GM19463 (cell line): ENCODE results near the gene TNKS1BP1.
"Not testable (repeated sequence)": the region's sequence is repeated elsewhere in the genome, so short reads cannot be mapped to it uniquely, and the experiment has no call there.

Source experiments
- ATAC-seq: cut with Tn5 transposase; IDR thresholded peaks from one replicate; pipeline ENCODE4 v1.9.1; 2021; ENCODE audit warnings: mild to moderate bottlenecking, moderate library complexity; ENCODE audit not compliant: unreplicated experiment

Gene TNKS1BP1

GRCh38 chr11:57353852-57354251, 29.1 kb upstream of the TNKS1BP1 start:
- ATAC-seq: no peak

- ATAC-seq: no peak
These were observed 28.7 kb upstream of the TNKS1BP1 start for GRCh38 chr11:57353446-57353845.

GRCh38 chr11:57353036-57353435, 28.3 kb upstream of the TNKS1BP1 start:
- no peak for ATAC-seq

DNA sequence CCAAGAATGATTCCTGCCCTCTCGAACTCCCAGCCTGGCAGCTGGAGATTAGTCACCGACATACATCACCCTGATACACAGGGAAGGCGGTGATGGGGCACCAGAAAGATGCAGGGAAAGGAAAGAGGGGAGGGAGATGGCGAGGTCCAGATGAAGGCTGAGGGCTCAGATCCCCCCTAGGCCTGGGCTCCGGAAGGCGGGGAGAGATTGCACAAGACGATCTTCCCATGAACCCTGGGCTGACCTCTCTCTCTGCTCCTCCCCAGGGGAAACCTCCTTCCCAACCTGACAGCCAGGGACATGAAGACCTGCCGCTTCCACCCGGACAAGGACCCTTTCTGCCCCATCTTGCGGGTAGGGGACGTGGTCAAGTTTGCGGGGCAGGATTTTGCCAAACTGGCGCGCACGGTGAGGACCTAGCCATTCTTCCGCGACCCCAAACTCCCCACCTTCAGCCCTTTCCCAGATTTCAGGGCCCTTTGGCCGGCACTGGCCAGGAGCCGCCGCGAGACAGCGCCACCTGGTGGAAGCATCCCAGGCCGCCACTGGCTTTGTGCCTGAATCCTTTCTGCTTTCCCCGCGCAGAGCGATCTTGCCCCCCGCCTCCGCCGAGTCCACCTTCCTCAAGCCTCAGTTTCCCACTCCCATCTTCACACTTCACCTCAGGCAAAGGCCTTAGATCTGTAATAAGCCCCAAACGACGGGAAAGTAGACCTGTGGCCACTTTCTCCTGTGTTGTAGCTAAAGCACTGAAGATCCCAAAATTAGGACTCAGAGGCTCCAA, 24.9 kb upstream of the TNKS1BP1 start:
- no peak for ATAC-seq

DNA sequence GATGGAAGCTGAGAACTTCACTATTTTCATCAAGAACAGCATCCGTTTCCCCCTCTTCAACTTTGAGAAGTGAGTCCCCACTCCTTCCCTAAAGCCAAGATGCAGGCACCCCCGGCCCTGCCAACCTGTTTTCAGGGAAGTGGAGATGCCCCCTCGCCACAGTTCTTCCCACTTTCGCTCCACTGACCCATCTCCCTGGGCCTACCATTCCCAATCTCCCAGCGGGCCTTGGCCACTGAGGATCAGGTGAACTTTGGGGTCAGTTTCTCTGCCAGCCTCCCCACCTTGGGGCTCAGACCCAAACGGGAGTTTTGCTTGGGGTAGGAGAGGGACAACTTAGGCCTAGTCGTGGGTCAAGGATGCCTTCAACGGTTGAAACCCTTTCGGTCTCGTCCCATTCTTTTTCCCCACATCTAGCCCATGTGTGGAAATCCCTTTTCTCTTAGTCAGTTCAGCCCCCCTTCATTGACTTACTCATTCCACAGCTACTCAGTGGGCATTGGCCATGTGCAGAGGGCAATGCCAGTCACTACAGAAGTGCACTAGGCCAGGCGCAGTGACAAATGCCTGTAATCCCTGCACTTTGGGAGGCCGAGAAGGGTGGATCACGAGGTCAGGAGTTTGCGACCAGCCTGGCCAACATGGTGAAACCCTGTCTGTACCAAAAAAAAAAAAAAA, 24.0 kb upstream of the TNKS1BP1 start:
- no peak for ATAC-seq

- no peak for ATAC-seq
These were observed 23.3 kb upstream of the TNKS1BP1 start for GRCh38 chr11:57348052-57348451.

DNA sequence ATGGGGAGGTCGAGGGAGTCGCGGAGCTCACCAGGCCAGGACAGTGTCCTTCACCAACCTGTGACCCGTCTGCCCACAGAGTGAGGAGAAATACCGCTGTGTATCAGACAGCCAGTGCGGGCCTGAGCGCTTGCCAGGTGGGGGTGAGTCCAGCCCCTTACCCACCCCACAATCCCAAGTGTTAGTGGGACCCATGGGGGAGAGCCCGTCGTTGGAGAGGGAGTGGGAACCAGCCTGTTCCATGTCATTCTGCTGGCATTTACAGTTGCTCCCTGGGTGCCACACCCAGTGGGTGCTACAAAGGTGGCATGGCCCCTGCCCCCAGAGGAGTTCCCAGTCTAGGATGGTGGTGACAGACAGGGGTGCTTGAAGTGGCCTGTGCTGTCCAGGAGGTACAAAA, 22.6 kb upstream of the TNKS1BP1 start:
- no peak for ATAC-seq

- peak; percentile 76 for ATAC-seq
These were observed 20.9 kb upstream of the TNKS1BP1 start for GRCh38 chr11:57345555-57346211.

DNA sequence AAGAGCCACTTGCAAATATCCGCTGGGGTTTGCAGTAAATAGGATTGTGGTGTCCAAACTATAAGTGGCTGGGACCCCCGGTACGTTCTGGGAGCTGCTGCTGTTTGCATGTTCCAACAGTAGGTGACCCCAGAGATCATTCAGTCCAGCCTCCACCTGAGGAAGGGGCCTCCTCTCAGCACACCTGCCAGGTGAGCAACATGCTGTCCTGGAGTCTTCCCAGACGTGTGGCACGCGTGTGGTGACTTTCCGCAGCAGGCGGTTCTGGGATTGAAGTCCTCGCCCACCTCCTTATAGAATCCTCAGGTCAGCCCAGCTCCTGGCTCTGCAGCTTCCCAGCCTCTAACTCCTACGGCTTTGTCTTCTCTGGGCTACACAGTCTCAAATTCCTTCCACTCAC, 20.1 kb upstream of the TNKS1BP1 start:
- no peak for ATAC-seq

DNA sequence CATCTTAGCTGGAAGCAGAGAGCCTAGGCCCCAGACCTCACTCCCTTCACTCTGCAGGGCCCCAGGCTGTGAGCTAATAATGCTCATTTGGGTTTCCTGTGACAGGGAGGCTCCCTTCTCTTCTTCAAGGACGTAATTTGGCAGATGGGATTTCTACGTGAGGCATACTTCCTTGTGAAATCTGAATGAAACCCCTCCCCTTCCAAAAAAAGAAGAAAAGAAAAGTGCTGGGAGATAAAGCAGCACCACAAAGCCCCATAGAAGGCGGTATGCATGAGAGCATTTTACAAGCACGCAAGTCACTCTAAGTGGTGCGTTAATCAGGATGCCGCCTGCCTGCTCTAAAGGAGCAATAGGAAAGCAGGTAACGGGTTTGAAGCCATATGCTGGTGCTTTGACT, 19.1 kb upstream of the TNKS1BP1 start:
- no peak for ATAC-seq

- ATAC-seq: no peak
These were observed 17.9 kb upstream of the TNKS1BP1 start for GRCh38 chr11:57342702-57343101.

GRCh38 chr11:57341250-57341808, 16.6 kb upstream of the TNKS1BP1 start:
- ATAC-seq: no peak

GRCh38 chr11:57340039-57340615, 15.4 kb upstream of the TNKS1BP1 start:
- ATAC-seq: no peak

DNA sequence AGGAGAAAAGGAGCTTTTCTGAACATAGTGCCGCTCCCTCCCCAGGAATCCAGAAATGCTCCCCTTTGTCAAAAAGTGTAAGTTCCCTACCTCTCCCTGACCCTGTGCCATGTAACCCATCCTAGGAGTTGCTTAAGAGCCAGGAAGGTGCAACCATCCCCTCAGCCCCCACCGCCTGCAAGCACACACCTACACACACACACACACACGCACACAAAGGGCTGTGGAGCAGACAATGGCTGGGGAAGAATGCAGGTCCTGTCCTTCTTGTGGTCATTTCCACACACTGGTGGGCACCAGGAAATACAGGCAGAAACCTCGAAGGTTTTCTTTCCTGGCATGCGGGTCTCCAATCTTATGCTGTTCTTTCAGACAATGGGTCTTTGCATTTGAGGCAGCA, 14.6 kb upstream of the TNKS1BP1 start:
- no peak for ATAC-seq

DNA sequence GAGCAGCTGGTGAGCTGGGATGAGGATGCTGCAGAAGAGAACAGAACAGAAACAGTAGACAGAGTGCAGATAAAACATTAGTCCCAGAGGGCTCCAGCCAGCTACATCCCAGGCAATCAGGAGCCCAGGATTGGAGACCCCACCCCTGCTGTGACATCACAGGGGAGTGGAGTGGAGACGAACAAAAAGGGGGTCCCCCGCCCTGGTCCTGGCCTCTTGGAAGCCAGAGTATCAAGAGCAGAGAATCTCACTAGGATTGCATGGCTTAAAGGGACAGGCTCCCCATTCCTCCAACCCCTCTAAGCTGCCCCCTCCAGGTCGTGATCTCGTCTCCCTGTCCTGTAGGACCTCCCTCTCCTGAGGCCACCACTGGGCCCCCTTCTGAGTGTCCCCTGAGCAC, 13.4 kb upstream of the TNKS1BP1 start, which contains the start of gene P2RX3:
TSS of gene P2RX3 (plus strand) at position 211 of the 400 bp plus-strand sequence. CDS start 199 bp downstream, outside the sequence.
- no peak for ATAC-seq

- not testable (repeated sequence) for ATAC-seq
These were observed 12.1 kb upstream of the TNKS1BP1 start for GRCh38 chr11:57336856-57337255.

DNA sequence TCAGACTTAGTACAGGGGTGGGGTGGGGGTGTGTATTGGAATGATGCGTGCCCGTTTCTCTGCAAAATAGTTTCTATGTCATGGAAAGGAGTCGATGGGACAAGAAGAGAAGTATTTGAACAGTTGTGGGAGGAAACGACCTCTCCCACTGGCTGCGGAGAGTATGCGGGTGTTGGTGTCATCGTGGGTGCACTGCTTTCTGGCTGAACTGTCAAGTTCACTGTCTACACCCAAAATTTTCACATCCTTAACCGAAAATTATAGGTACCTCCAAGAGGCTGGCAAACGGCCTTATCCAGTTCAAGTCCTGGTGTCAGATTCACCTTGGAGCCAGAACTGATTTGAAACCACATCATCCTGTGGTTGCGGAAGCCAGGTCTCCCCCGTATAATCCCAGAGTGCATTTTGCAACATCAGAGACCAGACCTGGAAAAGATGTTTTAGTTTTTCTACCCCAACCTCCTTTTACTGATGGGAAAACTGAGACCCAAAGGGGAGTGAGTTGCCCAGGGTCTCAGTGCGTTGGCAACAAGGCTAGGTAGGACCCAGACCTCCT, 11.4 kb upstream of the TNKS1BP1 start:
- no peak for ATAC-seq

DNA sequence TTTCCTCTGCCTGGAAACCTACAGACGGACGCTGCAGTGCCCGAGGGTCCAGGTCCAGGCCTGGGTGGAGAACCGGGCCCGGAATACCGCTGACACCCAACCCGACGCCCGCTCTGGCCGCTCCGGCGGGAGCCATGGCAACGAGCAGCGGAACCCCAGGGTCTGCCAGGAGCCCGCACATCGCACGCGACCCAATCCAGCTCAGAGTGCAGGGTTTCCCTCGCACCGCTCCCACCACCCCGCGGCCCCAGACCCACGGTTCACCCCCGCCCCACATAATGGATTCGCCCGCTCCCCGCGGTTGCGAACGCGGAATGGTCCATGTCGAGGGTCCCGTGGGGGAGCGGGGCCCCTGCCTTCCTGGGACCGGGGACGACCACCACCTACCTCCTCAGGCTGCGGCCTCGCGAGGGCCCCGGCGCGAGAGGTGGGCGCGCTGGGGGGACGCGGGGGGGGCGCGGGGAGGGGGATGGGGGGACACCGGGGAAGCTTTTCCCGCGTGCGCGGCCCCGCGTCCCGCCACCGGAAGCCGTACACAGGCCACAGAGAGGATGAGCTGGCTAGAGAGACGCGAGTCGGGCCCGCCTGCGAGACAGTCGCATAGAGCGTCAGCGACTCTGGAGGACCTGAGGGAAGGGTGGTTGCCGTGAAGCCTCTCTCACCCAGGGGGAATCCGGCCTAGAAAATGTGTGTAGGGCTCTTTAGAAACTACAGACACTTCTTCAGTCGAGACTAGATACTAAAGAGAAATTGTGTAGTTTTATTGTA, 10.8 kb upstream of the TNKS1BP1 start, which contains the start of gene SSRP1:
TSS of gene SSRP1 (minus strand) at position 550 of the 768 bp plus-strand sequence. CDS start 771 bp downstream, outside the sequence.
- ATAC-seq: peak; percentile 99

DNA sequence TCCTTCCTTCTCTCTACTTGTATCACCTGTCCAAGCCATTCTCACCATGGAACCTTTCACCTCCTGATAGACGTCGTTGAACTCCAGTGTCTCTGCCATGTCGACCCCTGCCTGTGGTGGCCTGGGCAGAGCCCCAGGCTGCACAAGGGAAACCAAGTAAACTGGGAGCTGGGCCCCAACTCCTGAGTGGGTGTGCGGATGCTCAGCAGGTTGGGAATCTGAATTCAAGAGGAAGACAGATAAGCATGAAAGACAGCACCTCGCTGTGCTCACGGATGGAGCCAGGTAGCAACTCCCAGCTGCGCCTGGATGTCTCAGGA, 10.2 kb upstream of the TNKS1BP1 start:
- ATAC-seq: no peak
